ENCODE measurements around the gene EGR1. TPM values are rescaled to one million over a fixed set of nuclear protein-coding genes. Genes with fewer than 3 reads are reported as not detected.

EGR1 gene
- total RNA-seq, 2 donors from 2014 or later, result 17.3 to 73.0 TPM

DNA sequence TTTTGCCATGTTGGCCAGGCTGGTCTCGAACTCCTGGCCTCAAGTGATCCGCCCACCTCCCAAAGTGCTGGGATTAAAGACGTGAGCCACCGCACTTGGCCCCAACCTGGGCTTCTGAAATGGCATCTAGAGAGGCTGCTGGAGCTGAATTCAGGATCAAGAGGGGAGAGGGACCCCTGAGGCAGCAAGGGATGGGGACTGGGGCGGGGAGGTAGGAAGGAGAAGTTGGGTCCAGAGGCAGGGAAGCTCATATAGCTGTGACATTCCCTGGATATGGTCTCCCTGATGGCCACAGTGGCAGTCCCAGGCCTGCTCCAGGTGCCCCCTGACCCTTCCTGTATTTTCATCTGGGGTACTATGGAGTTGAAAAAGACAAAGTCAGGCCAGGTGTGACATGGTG, 14.3 kb upstream of the EGR1 start:
- Histone ChIP-seq H3K9me3 (no peaks in the 10 kb centered on the region), H3K4me3 (no peak overlapping the region), H3K36me3 (no peaks in the 10 kb centered on the region), H3K27ac (no peak overlapping the region), H3K4me1 (peaks cover 0 to 12% of the 10 kb centered on the region in 2 donors), H3K27me3 (no peaks in the 10 kb centered on the region)
- DNase-seq (ENCODE audit: low spot score), result no peak
- TF ChIP-seq, protein P1, sequence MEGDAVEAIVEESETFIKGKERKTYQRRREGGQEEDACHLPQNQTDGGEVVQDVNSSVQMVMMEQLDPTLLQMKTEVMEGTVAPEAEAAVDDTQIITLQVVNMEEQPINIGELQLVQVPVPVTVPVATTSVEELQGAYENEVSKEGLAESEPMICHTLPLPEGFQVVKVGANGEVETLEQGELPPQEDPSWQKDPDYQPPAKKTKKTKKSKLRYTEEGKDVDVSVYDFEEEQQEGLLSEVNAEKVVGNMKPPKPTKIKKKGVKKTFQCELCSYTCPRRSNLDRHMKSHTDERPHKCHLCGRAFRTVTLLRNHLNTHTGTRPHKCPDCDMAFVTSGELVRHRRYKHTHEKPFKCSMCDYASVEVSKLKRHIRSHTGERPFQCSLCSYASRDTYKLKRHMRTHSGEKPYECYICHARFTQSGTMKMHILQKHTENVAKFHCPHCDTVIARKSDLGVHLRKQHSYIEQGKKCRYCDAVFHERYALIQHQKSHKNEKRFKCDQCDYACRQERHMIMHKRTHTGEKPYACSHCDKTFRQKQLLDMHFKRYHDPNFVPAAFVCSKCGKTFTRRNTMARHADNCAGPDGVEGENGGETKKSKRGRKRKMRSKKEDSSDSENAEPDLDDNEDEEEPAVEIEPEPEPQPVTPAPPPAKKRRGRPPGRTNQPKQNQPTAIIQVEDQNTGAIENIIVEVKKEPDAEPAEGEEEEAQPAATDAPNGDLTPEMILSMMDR (IDR thresholded peaks at IDR 0.05), result no peak

- Histone ChIP-seq H3K4me1 (peaks cover 0 to 15% of the 10 kb centered on the region in 2 donors), H3K4me3 (no peak overlapping the region), H3K27ac (no peak overlapping the region), H3K27me3 (no peaks in the 10 kb centered on the region), H3K36me3 (no peaks in the 10 kb centered on the region), H3K9me3 (no peaks in the 10 kb centered on the region)
- no peak for DNase-seq (ENCODE audit: low spot score)
- TF ChIP-seq, protein P1 (IDR thresholded peaks at IDR 0.05), result no peak
Observed at GRCh38 chr5:138452720-138453119, 12.6 kb upstream of the EGR1 start.

DNA sequence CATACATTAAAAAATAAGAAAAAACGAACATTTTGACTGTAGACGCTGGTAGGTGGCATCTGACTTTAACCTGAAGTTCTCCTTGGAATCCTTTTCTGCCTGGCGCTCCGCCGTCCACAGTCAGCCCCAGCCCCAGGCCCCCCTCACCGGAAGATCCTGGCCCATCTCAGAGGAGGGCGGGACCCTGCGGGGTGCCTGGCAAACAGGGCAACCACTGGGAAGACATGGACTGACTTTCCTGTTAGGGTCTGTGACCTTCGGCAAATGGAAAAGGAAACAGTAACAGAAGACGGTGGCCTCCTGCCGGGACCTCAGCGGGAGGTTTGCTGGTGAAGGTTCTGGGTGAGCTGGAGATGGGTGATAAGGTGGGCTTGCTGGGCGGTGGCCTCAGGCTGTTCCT, 11.7 kb upstream of the EGR1 start:
- H3K4me1 ChIP-seq, result peaks cover 0 to 24% of the 10 kb centered on the region in 2 donors
- H3K27ac ChIP-seq, result no peak overlapping the region
- TF ChIP-seq, protein P1 (IDR thresholded peaks at IDR 0.05), result no peak
- H3K9me3 ChIP-seq, result no peaks in the 10 kb centered on the region
- H3K36me3 ChIP-seq, result no peaks in the 10 kb centered on the region
- no peak overlapping the region for H3K4me3 ChIP-seq
- DNase-seq (ENCODE audit: low spot score), result no peak
- no peaks in the 10 kb centered on the region for H3K27me3 ChIP-seq

DNA sequence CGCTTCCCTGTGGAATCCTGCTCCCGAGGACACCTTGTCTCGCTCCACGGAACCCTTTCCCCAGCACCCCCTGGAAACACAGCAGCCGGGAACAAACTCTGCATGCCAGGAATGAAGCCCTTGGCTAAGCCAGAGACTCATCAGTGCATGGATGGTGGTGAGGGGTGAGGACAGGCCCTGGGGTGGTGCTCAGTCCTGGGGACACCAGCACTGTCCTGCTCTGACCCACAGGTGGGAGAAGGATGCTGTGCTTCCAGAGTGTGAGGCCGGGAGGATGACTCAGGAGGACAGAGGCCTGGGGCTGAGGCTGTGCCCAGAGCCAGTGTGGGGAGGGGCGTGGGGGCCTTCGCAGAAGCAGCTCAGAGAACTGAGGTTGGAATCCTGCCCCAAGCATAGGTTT, 11.2 kb upstream of the EGR1 start:
- TF ChIP-seq, protein P1 (IDR thresholded peaks at IDR 0.05), result no peak
- H3K4me1 ChIP-seq, result peaks cover 0 to 30% of the 10 kb centered on the region in 2 donors
- DNase-seq (ENCODE audit: low spot score), result no peak

DNA sequence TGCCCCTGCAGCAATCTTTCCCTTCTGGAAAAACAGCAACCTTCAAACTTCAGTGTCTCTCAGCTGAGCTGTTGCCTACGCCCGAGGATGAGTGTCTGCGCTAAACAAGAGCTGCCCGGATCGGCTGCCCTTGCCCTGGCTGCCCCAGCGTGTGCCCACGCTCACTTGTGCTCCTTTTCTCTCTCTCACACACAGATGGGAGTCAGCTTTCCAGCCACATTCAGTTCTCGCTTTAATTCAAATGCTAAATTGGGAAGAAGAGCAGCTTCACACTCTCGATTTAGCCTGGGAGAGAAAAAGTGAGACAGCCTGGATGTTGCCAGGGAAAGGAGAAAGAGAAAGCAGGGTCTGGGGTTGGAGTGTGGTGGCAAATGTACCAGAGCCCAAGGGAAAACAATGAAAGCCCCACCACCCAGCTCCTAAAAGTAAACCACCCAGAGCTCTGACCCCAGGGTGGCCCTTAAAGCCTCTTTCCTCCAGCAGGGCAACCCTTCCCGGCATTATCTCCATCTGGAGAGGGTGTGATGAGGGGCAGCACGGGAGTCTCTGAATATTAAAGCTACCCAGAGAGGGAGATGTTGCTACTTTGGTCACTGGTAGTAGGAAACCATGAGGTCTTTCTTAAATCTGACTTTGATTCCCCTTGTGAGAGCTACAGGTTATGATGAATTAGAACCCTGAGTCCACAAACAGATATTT, 9.9 kb upstream of the EGR1 start:
- DNase-seq (ENCODE audit: low spot score), result no peak
- TF ChIP-seq, protein P1 (IDR thresholded peaks at IDR 0.05), result no peak
- no peaks in the 10 kb centered on the region for H3K36me3 ChIP-seq
- no peak overlapping the region for H3K4me3 ChIP-seq
- no peaks in the 10 kb centered on the region for H3K27me3 ChIP-seq
- H3K4me1 ChIP-seq, result peaks cover 0 to 23% of the 10 kb centered on the region in 2 donors
- peak overlapping the region in 1 of 2 donors; percentile 39 for H3K27ac ChIP-seq
- H3K9me3 ChIP-seq, result no peaks in the 10 kb centered on the region

More for the DNA sequence above, 11.2 kb upstream of the EGR1 start:
- Histone ChIP-seq H3K36me3 (no peaks in the 10 kb centered on the region), H3K27ac (no peak overlapping the region), H3K4me3 (no peak overlapping the region), H3K9me3 (no peaks in the 10 kb centered on the region), H3K27me3 (no peaks in the 10 kb centered on the region)
